Liver (tissue), 3 donors: ENCODE measurements around the gene RSL1D1.

Experiments used
- CTCF ChIP-seq: fragments of 150-350 bp; IDR thresholded peaks from 2 replicates; pipeline ENCODE4 v1.5.1; 2017; ENCODE audit warnings: improper control_type of control experiment, low read depth, low read length; ENCODE audit not compliant: missing input control
- TF ChIP-seq, protein P1 (sequence below): IDR thresholded peaks from 2 replicates; pipeline ENCODE4 v1.6.1; 2016; ENCODE audit warnings: antibody characterized with exemption
- donor health status: healthy.
- donor health status: healthy.

- TF ChIP-seq CTCF, result no peak
- TF ChIP-seq, protein P1, sequence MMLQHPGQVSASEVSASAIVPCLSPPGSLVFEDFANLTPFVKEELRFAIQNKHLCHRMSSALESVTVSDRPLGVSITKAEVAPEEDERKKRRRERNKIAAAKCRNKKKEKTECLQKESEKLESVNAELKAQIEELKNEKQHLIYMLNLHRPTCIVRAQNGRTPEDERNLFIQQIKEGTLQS, result no peak
These were observed 44.6 kb downstream of the RSL1D1 start for GRCh38 chr16:11806721-11807120.
